OCI-LY7 (cell line): ENCODE measurements around the gene MEP1B. TPM values are rescaled to one million over a fixed set of nuclear protein-coding genes. Genes with fewer than 3 reads are reported as not detected.

ENCODE experiments used
- BruUV-seq: library from RNA; stranded (reverse); fragments of 400-500 nt; replicated peaks from 2 replicates; lab custom pipeline; 2021; lab: Mats Ljungman, UMichigan
- CTCF ChIA-PET: fragments of 300-600 bp; sonication (Branson Sonifier 250); formaldehyde crosslinking; loops from one replicate; lab custom pipeline; 2022; ENCODE audit warnings: antibody characterized with exemption; ENCODE audit not compliant: unreplicated experiment; lab: Charles Lee
- POLR2A ChIA-PET: fragments of 300-600 bp; sonication (Branson Sonifier 250); formaldehyde crosslinking; loops from one replicate; lab custom pipeline; 2022; ENCODE audit warnings: antibody characterized with exemption; lab: Charles Lee
- DNase-seq: peaks from one replicate; pipeline ENCODE4 v3.0.0-alpha.2; 2015; ENCODE audit warnings: low spot score
- H2AFZ ChIP-seq: fragments of 200-600 bp; sonication (generic), shearing (Covaris generic); 2 replicates; pipeline ENCODE4 v1.6.1; 2014; ENCODE audit warnings: mild to moderate bottlenecking, antibody characterized with exemption, low read length, moderate library complexity
- H3K27ac ChIP-seq: fragments of 200-600 bp; sonication (generic); 2 replicates; pipeline ENCODE4 v1.5.1; 2014; ENCODE audit warnings: mixed run types, low read depth, mild to moderate bottlenecking, moderate library complexity, low read length, inconsistent platforms; ENCODE audit not compliant: poor library complexity, severe bottlenecking
- H3K36me3 ChIP-seq: fragments of 200-600 bp; sonication (generic); 2 replicates; pipeline ENCODE4 v1.6.1; 2014; ENCODE audit warnings: mild to moderate bottlenecking, antibody characterized with exemption, low read length, moderate library complexity, mixed read lengths; ENCODE audit not compliant: insufficient read depth
- H3K4me1 ChIP-seq: fragments of 200-600 bp; sonication (generic); 2 replicates; pipeline ENCODE4 v1.5.1; 2014; ENCODE audit warnings: mild to moderate bottlenecking, low read length; ENCODE audit not compliant: insufficient read depth, poor library complexity, severe bottlenecking
- H3K4me2 ChIP-seq: fragments of 200-600 bp; sonication (generic); 2 replicates; pipeline ENCODE4 v1.6.1; 2014; ENCODE audit warnings: mild to moderate bottlenecking, low read length
- H3K4me3 ChIP-seq: fragments of 200-600 bp; sonication (generic); 2 replicates; pipeline ENCODE4 v1.5.1; 2014; ENCODE audit warnings: mild to moderate bottlenecking, low read depth, low read length; ENCODE audit not compliant: poor library complexity, severe bottlenecking
- H3K79me2 ChIP-seq: fragments of 200-600 bp; sonication (generic); 2 replicates; pipeline ENCODE4 v1.6.1; 2016; ENCODE audit warnings: low read depth, mild to moderate bottlenecking, low read length, moderate library complexity, mixed read lengths; ENCODE audit not compliant: insufficient read depth
- H3K9me2 ChIP-seq: fragments of 200-600 bp; sonication (generic); 2 replicates; pipeline ENCODE4 v1.6.1; 2016; ENCODE audit warnings: mild to moderate bottlenecking, low read length, mixed read lengths; ENCODE audit not compliant: insufficient read depth
- H3K9me3 ChIP-seq: fragments of 200-600 bp; sonication (generic); 2 replicates; pipeline ENCODE4 v1.6.1; 2014; ENCODE audit warnings: mild to moderate bottlenecking, mixed run types, low read length, mixed read lengths
- H4K20me1 ChIP-seq: fragments of 200-600 bp; sonication (generic); 2 replicates; pipeline ENCODE4 v1.6.1; 2014; ENCODE audit warnings: mild to moderate bottlenecking, antibody characterized with exemption, low read length, moderate library complexity, mixed read lengths; ENCODE audit not compliant: insufficient read depth
- CTCF ChIP-seq: fragments of 200-600 bp; sonication (generic); conservative IDR thresholded peaks from 2 replicates; pipeline ENCODE4 v1.5.1; 2014; ENCODE audit warnings: mild to moderate bottlenecking, antibody characterized with exemption, low read length, moderate library complexity, mixed read lengths
- EZH2phosphoT487 ChIP-seq: fragments of 200-600 bp; sonication (generic); IDR thresholded peaks from 2 replicates; pipeline ENCODE4 v1.6.1; 2018; ENCODE audit warnings: low read depth, borderline replicate concordance, mild to moderate bottlenecking, mixed run types, antibody characterized with exemption, low read length, moderate library complexity, mixed read lengths
- intact Hi-C: fragments of 100-400 bp; cut with micrococcal nuclease; formaldehyde crosslinking; loops from one replicate; pipeline ENCODE4 v1.10.0; 2022; ENCODE audit not compliant: unreplicated experiment
- total RNA-seq, 2 experiments: library from RNA; depleted of rRNA in 1 of 2; stranded (reverse); fragments of >200 nt in 1 of 2; shearing (Covaris generic) in 1 of 2; gene quantifications; 2 replicates each; pipeline ENCODE4 v1.2.3, GENCODE V29; 2014 to 2022

The MEP1B gene
- total RNA-seq, 2 experiments from 2014 or later: not detected

- DNase-seq: no peak
- Histone ChIP-seq H3K4me1 (no peaks in the 10 kb centered on the region), H4K20me1 (no peaks in the 10 kb centered on the region), H2AFZ (no peak overlapping the region), H3K4me3 (no peak overlapping the region), H3K36me3 (no peaks in the 10 kb centered on the region), H3K27ac (no peak overlapping the region), H3K9me2 (no peaks in the 10 kb centered on the region), H3K4me2 (no peak overlapping the region), H3K79me2 (no peaks in the 10 kb centered on the region), H3K9me3 (no peaks in the 10 kb centered on the region)
- intact Hi-C loops: no loop called here
- TF ChIP-seq CTCF: no peak
- TF ChIP-seq EZH2phosphoT487: no peak
- BruUV-seq: no TSS peak
- ChIA-PET CTCF (no interaction called here), POLR2A (no interaction called here)
These were observed 37.0 kb upstream of the MEP1B start for GRCh38 chr18:32152705-32153448.

- no peak overlapping the region for H3K27ac ChIP-seq
- intact Hi-C loops: no loop called here
These were observed 33.0 kb upstream of the MEP1B start for GRCh38 chr18:32156855-32157254.

More at GRCh38 chr18:32156855-32157254, 33.0 kb upstream of the MEP1B start:
- H3K9me2 ChIP-seq: no peaks in the 10 kb centered on the region
- TF ChIP-seq CTCF (no peak), EZH2phosphoT487 (no peak)
- no peaks in the 10 kb centered on the region for H3K9me3 ChIP-seq
- ChIA-PET CTCF (no interaction called here), POLR2A (no interaction called here)
- DNase-seq: no peak
- no peaks in the 10 kb centered on the region for H3K36me3 ChIP-seq
- H3K4me3 ChIP-seq: no peak overlapping the region
- H3K4me1 ChIP-seq: no peaks in the 10 kb centered on the region
- no peaks in the 10 kb centered on the region for H4K20me1 ChIP-seq
- H2AFZ ChIP-seq: no peak overlapping the region
- no peak overlapping the region for H3K4me2 ChIP-seq
- no TSS peak for BruUV-seq
- H3K79me2 ChIP-seq: no peaks in the 10 kb centered on the region
